Mesendoderm (in vitro differentiated cells): ENCODE results near the gene FAM185A.

Experiments used
- DNase-seq: peaks from one replicate; pipeline ENCODE4 v3.0.0; 2013
- H2AK5ac ChIP-seq: 2 replicates; pipeline ENCODE4 v1.6.1; 2013; ENCODE audit warnings: low read length, inconsistent platforms
- H2BK120ac ChIP-seq: 2 replicates; pipeline ENCODE4 v1.6.1; 2013; ENCODE audit warnings: low read depth, mild to moderate bottlenecking, low read length, moderate library complexity, mixed read lengths
- H2BK15ac ChIP-seq: replicated peaks from 2 replicates; pipeline ENCODE4 v1.6.1; 2013; ENCODE audit warnings: low read depth, mild to moderate bottlenecking, moderate library complexity
- H2BK5ac ChIP-seq: 2 replicates; pipeline ENCODE4 v1.6.1; 2013; ENCODE audit warnings: low read length, inconsistent platforms
- H3K18ac ChIP-seq: 2 replicates; pipeline ENCODE4 v1.6.1; 2013; ENCODE audit warnings: mild to moderate bottlenecking, low read length, mixed read lengths
- H3K23ac ChIP-seq: one replicate; pipeline ENCODE4 v1.6.1; 2013; ENCODE audit warnings: low read length
- H3K27ac ChIP-seq: 2 replicates; pipeline ENCODE4 v1.5.1; 2013; ENCODE audit warnings: low read depth, mild to moderate bottlenecking, inconsistent platforms, low read length, moderate library complexity
- H3K27me3 ChIP-seq: 2 replicates; pipeline ENCODE4 v1.6.1; 2013; ENCODE audit warnings: low read length, control low read depth, mild to moderate bottlenecking, inconsistent platforms; ENCODE audit not compliant: insufficient read depth, poor library complexity
- H3K36me3 ChIP-seq: 2 replicates; pipeline ENCODE4 v1.6.1; 2013; ENCODE audit warnings: low read length, inconsistent platforms; ENCODE audit not compliant: control insufficient read depth, insufficient read depth
- H3K4ac ChIP-seq: one replicate; pipeline ENCODE4 v1.6.1; 2013; ENCODE audit warnings: low read depth, mild to moderate bottlenecking, low read length, moderate library complexity
- H3K4me1 ChIP-seq: 2 replicates; pipeline ENCODE4 v1.6.1; 2013; ENCODE audit warnings: low read depth, low read length, inconsistent platforms; ENCODE audit not compliant: control insufficient read depth
- H3K4me2 ChIP-seq: 2 replicates; pipeline ENCODE4 v1.6.1; 2013; ENCODE audit warnings: low read length
- H3K4me3 ChIP-seq: 2 replicates; pipeline ENCODE4 v1.5.1; 2013; ENCODE audit warnings: mild to moderate bottlenecking, low read length
- H3K56ac ChIP-seq: one replicate; pipeline ENCODE4 v1.6.1; 2013; ENCODE audit warnings: low read length
- H3K79me1 ChIP-seq: 2 replicates; pipeline ENCODE4 v1.6.1; 2013; ENCODE audit warnings: low read length, inconsistent platforms
- H3K79me2 ChIP-seq: 2 replicates; pipeline ENCODE4 v1.6.1; 2013; ENCODE audit warnings: mild to moderate bottlenecking, low read length; ENCODE audit not compliant: control insufficient read depth, insufficient read depth
- H3K9ac ChIP-seq: 2 replicates; pipeline ENCODE4 v1.6.1; 2013; ENCODE audit warnings: low read length, inconsistent platforms
- H4K5ac ChIP-seq: one replicate; pipeline ENCODE4 v1.6.1; 2013; ENCODE audit warnings: low read length
- H4K8ac ChIP-seq: one replicate; pipeline ENCODE4 v1.6.1; 2013; ENCODE audit warnings: low read depth, mild to moderate bottlenecking, control low read depth, low read length, moderate library complexity
- WGBS: extraction: QIAGEN DNeasy Blood & Tissue Kit; methylation state at CpG from one replicate; pipeline ENCODE4 v1.1.7; 2013; ENCODE audit warnings: low lambda C conversion rate, missing lambda C conversion rate; ENCODE audit not compliant: insufficient coverage; ENCODE audit errors: extremely low coverage; 5-methylcytosine and 5-hydroxymethylcytosine counted together

The FAM185A gene

GRCh38 chr7:102842284-102842683 is 93.5 kb downstream of the FAM185A start:
- Histone ChIP-seq H3K4me1 (no peaks in the 10 kb centered on the region), H3K79me2 (no peaks in the 10 kb centered on the region), H2AK5ac (no peak overlapping the region), H3K27me3 (no peaks in the 10 kb centered on the region), H3K79me1 (no peaks in the 10 kb centered on the region), H3K4ac (no peak overlapping the region), H3K18ac (no peak overlapping the region), H3K9ac (no peak overlapping the region), H3K4me2 (no peak overlapping the region), H4K8ac (no peak overlapping the region), H3K27ac (no peak overlapping the region), H4K5ac (no peak overlapping the region), H3K36me3 (no peaks in the 10 kb centered on the region), H2BK15ac (no peak overlapping the region), H2BK5ac (no peak overlapping the region), H3K23ac (no peak overlapping the region), H3K56ac (no peak overlapping the region), H3K4me3 (no peak overlapping the region), H2BK120ac (no peak overlapping the region)
- DNase-seq: no peak

GRCh38 chr7:102843850-102844249 is 95.1 kb downstream of the FAM185A start:
- Histone ChIP-seq H3K4me2 (no peak overlapping the region), H3K23ac (no peak overlapping the region)
- no peak for DNase-seq

GRCh38 chr7:102845346-102845745 is 96.5 kb downstream of the FAM185A start:
- H4K8ac ChIP-seq: no peak overlapping the region
- no peak overlapping the region for H2BK5ac ChIP-seq
- no peak overlapping the region for H3K4me2 ChIP-seq
- H2BK120ac ChIP-seq: no peak overlapping the region
- no peak overlapping the region for H3K18ac ChIP-seq
- no peak for DNase-seq
- no peak overlapping the region for H3K9ac ChIP-seq
- H3K56ac ChIP-seq: no peak overlapping the region
- no peaks in the 10 kb centered on the region for H3K4me1 ChIP-seq
- H3K79me2 ChIP-seq: no peaks in the 10 kb centered on the region
- H2AK5ac ChIP-seq: no peak overlapping the region
- no peak overlapping the region for H4K5ac ChIP-seq
- H3K79me1 ChIP-seq: no peaks in the 10 kb centered on the region
- no peak overlapping the region for H3K4me3 ChIP-seq
- H3K27ac ChIP-seq: no peak overlapping the region
- no peak overlapping the region for H3K4ac ChIP-seq
- no peaks in the 10 kb centered on the region for H3K36me3 ChIP-seq
- no CpG with 5 or more reads among the region's 2 CpGs for WGBS
- H2BK15ac ChIP-seq: no peak overlapping the region
- H3K27me3 ChIP-seq: no peaks in the 10 kb centered on the region
- no peak overlapping the region for H3K23ac ChIP-seq

More at GRCh38 chr7:102843850-102844249, 95.1 kb downstream of the FAM185A start:
- Histone ChIP-seq H3K56ac (no peak overlapping the region), H3K4ac (no peak overlapping the region), H2BK5ac (no peak overlapping the region), H3K27me3 (no peaks in the 10 kb centered on the region), H3K27ac (no peak overlapping the region), H3K79me1 (no peaks in the 10 kb centered on the region), H3K36me3 (no peaks in the 10 kb centered on the region), H3K79me2 (no peaks in the 10 kb centered on the region), H2BK120ac (no peak overlapping the region), H2BK15ac (no peak overlapping the region), H4K8ac (no peak overlapping the region), H3K9ac (no peak overlapping the region), H2AK5ac (no peak overlapping the region), H3K4me1 (no peaks in the 10 kb centered on the region), H3K4me3 (no peak overlapping the region), H3K18ac (no peak overlapping the region), H4K5ac (no peak overlapping the region)
- no CpG with 5 or more reads among the region's 3 CpGs for WGBS

- Histone ChIP-seq H2AK5ac (no peak overlapping the region), H2BK120ac (no peak overlapping the region), H3K79me1 (no peaks in the 10 kb centered on the region), H3K4me2 (no peak overlapping the region), H3K36me3 (no peaks in the 10 kb centered on the region), H3K4ac (no peak overlapping the region), H3K56ac (no peak overlapping the region), H2BK15ac (no peak overlapping the region), H3K18ac (no peak overlapping the region), H3K79me2 (no peaks in the 10 kb centered on the region), H3K23ac (no peak overlapping the region), H3K4me1 (no peaks in the 10 kb centered on the region), H3K4me3 (no peak overlapping the region), H3K27me3 (no peaks in the 10 kb centered on the region), H3K9ac (no peak overlapping the region), H2BK5ac (no peak overlapping the region), H4K8ac (no peak overlapping the region), H4K5ac (no peak overlapping the region), H3K27ac (no peak overlapping the region)
- DNase-seq: no peak
- no CpG with 5 or more reads among the region's 5 CpGs for WGBS
These were observed 100.3 kb downstream of the FAM185A start for GRCh38 chr7:102849079-102849478.

- no peak overlapping the region for H2BK120ac ChIP-seq
- H2BK15ac ChIP-seq: no peak overlapping the region
- no peak overlapping the region for H2BK5ac ChIP-seq
- no peaks in the 10 kb centered on the region for H3K36me3 ChIP-seq
- H4K8ac ChIP-seq: no peak overlapping the region
- H3K79me1 ChIP-seq: no peaks in the 10 kb centered on the region
- no peaks in the 10 kb centered on the region for H3K4me1 ChIP-seq
- H3K27ac ChIP-seq: no peak overlapping the region
- H3K4me2 ChIP-seq: no peak overlapping the region
- no peak overlapping the region for H3K23ac ChIP-seq
- no peak overlapping the region for H3K4me3 ChIP-seq
- H3K27me3 ChIP-seq: no peaks in the 10 kb centered on the region
- H3K9ac ChIP-seq: no peak overlapping the region
- no CpG with 5 or more reads among the region's 3 CpGs for WGBS
- H3K4ac ChIP-seq: no peak overlapping the region
- H4K5ac ChIP-seq: no peak overlapping the region
- no peaks in the 10 kb centered on the region for H3K79me2 ChIP-seq
- H2AK5ac ChIP-seq: no peak overlapping the region
- no peak overlapping the region for H3K18ac ChIP-seq
- no peak for DNase-seq
- H3K56ac ChIP-seq: no peak overlapping the region
These were observed 100.7 kb downstream of the FAM185A start for GRCh38 chr7:102849538-102849937.

- Histone ChIP-seq H3K23ac (no peak overlapping the region), H3K4ac (no peak overlapping the region), H3K4me1 (no peaks in the 10 kb centered on the region), H2BK5ac (no peak overlapping the region), H2BK120ac (no peak overlapping the region), H3K56ac (no peak overlapping the region), H3K4me3 (no peak overlapping the region), H3K79me2 (no peaks in the 10 kb centered on the region), H3K4me2 (no peak overlapping the region), H3K36me3 (no peaks in the 10 kb centered on the region), H3K27ac (no peak overlapping the region), H3K9ac (no peak overlapping the region), H4K8ac (no peak overlapping the region), H4K5ac (no peak overlapping the region), H2AK5ac (no peak overlapping the region), H2BK15ac (no peak overlapping the region), H3K18ac (no peak overlapping the region), H3K27me3 (no peaks in the 10 kb centered on the region), H3K79me1 (no peaks in the 10 kb centered on the region)
- no peak for DNase-seq
These were observed 107.2 kb downstream of the FAM185A start for GRCh38 chr7:102856036-102856435.
